ENCODE results near the gene TBC1D21. TPM values are rescaled to one million over a fixed set of nuclear protein-coding genes. Genes with fewer than 3 reads are reported as not detected.
A peak's percentile ranks its signal among the peaks of the same experiment; 100 is the strongest.

TBC1D21 gene
- total and polyA plus RNA-seq, 8 donors: not detected

DNA sequence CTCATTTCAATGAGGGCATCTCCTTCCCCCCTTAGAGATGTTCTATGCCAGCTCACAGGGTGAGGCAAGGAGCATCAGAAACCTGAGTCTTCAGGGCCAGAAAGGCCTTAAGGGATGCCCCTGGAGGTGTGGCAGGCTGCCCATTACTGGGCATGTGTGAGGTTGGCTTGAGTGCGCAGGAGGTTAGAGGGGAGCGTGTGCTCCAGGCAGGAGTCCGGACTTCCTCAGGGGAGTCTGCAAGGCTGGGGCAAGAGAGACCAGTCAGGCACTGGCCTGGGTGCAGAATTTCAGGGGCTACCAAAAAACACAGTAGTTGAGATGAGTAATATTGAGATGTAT is 54.8 kb downstream of the TBC1D21 start:
- 21 to 37% (median 30%) methylated on average over 3 of the region's 3 CpGs for WGBS, 5 donors
- intact Hi-C loops (cut with DNase I; ENCODE audit: low total_unique reads): no loop called here
- Histone ChIP-seq H3K27me3 (peaks cover 0 to 23% (median 0%) of the 10 kb centered on the region in 3 donors), H3K9me3 (no peaks in the 10 kb centered on the region), H3K4me1 (peaks cover 46 to 79% (median 73%) of the 10 kb centered on the region in 4 donors), H3K36me3 (no peaks in the 10 kb centered on the region), H3K4me3 (peak overlapping the region; percentile 50 to 66 (median 62)), H3K27ac (peak overlapping the region in 4 of 5 donors; percentile 87 to 95 (median 94))
- no peak for DNase-seq
- TF ChIP-seq EP300 (IDR thresholded peaks at IDR 0.05): no peak
- TF ChIP-seq POLR2A (IDR thresholded peaks at IDR 0.05): no peak
- TF ChIP-seq POLR2AphosphoS5 (IDR thresholded peaks at IDR 0.05): no peak
- TF ChIP-seq CTCF (IDR thresholded peaks at IDR 0.05): no peak

- H3K4me1 ChIP-seq: peaks cover 37 to 76% (median 64%) of the 10 kb centered on the region in 4 donors
- WGBS, 5 donors: 59 to 76% (median 71%) methylated on average over 4 to 5 of the region's 5 CpGs
- intact Hi-C loops (cut with DNase I; ENCODE audit: low total_unique reads): no loop called here
- peaks cover 0 to 23% (median 0%) of the 10 kb centered on the region in 3 donors for H3K27me3 ChIP-seq
- no peaks in the 10 kb centered on the region for H3K9me3 ChIP-seq
- no peak for TF ChIP-seq EP300 (IDR thresholded peaks at IDR 0.05)
- no peak for TF ChIP-seq POLR2AphosphoS5 (IDR thresholded peaks at IDR 0.05)
- no peak for TF ChIP-seq POLR2A (IDR thresholded peaks at IDR 0.05)
- TF ChIP-seq CTCF (IDR thresholded peaks at IDR 0.05): no peak
- DNase-seq: no peak
- no peak overlapping the region for H3K27ac ChIP-seq
- no peaks in the 10 kb centered on the region for H3K36me3 ChIP-seq
- H3K4me3 ChIP-seq: no peak overlapping the region
These were observed 55.7 kb downstream of the TBC1D21 start for GRCh38 chr15:73928971-73929627.

DNA sequence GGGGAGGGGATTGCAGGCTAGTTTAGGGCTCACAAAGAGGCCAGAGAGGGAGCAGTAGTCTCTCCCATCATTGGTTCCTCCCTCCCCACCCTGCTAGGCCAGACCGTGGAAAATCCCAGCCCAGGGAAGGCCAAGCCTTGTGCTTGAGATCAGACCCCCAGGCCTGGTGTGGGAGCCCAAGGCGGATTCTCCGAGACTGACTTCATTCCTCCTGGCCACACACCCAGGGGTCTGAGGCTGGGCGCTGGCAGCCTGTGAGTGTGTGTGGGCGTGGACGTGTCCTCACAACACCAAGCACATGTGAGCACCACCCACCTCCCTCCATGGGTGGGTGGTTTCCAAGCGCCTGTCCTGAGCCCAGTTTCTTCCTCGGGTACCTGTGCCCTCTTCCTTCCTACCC is 57.0 kb downstream of the TBC1D21 start:
- Histone ChIP-seq H3K4me3 (no peak overlapping the region), H3K27me3 (peaks cover 0 to 23% (median 0%) of the 10 kb centered on the region in 3 donors), H3K9me3 (no peaks in the 10 kb centered on the region), H3K36me3 (no peaks in the 10 kb centered on the region), H3K27ac (peak overlapping the region in 4 of 5 donors; percentile 26 to 71 (median 54)), H3K4me1 (peaks cover 24 to 75% (median 59%) of the 10 kb centered on the region in 4 donors)
- WGBS, 5 donors: 42 to 73% (median 69%) methylated on average over 7 to 8 of the region's 8 CpGs
- intact Hi-C loops (cut with DNase I; ENCODE audit: low total_unique reads): no loop called here
- peak in 1 of 2 donors; percentile 71 for DNase-seq
- TF ChIP-seq CTCF (IDR thresholded peaks at IDR 0.05) (no peak), POLR2AphosphoS5 (IDR thresholded peaks at IDR 0.05) (no peak), POLR2A (IDR thresholded peaks at IDR 0.05) (no peak), EP300 (IDR thresholded peaks at IDR 0.05) (no peak)

DNA sequence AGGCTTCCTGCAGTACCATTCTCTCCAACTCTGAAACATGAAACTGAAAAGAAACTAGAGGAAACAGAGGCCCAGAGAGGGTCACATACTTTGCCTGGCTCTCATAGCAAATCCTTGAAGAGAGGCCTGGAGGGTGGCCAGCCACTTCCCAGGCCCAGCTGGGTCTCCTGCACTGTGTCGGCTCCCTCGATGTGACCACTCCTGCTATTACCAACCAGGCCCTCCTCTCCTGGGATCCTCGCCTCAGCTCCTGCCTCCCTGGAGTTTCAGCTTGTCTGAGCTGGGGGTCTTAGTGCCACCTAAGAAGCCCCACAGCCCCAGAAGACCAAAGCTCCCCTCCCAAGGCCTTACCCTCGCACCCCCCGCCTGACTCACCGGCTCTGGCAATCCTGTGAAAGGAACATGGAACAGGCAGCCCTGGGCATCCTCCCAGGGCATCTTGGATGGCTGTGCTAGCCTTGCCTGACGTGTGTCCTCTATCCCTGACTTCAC is 57.5 kb downstream of the TBC1D21 start:
- peak in 1 of 2 donors; percentile 38 for DNase-seq
- no peak overlapping the region for H3K4me3 ChIP-seq
- intact Hi-C loops (cut with DNase I; ENCODE audit: low total_unique reads): no loop called here
- H3K36me3 ChIP-seq: no peaks in the 10 kb centered on the region
- peaks cover 20 to 75% (median 59%) of the 10 kb centered on the region in 4 donors for H3K4me1 ChIP-seq
- no peak for TF ChIP-seq CTCF (IDR thresholded peaks at IDR 0.05)
- TF ChIP-seq POLR2A (IDR thresholded peaks at IDR 0.05): no peak
- TF ChIP-seq EP300 (IDR thresholded peaks at IDR 0.05): no peak
- no peak for TF ChIP-seq POLR2AphosphoS5 (IDR thresholded peaks at IDR 0.05)
- H3K27me3 ChIP-seq: peaks cover 0 to 23% (median 0%) of the 10 kb centered on the region in 3 donors
- no peaks in the 10 kb centered on the region for H3K9me3 ChIP-seq
- H3K27ac ChIP-seq: peak overlapping the region in 4 of 5 donors; percentile 26 to 71 (median 54)
- WGBS, 5 donors: 61 to 82% (median 72%) methylated on average over 5 to 7 of the region's 7 CpGs
